ENCODE data around the gene FGF14.

GRCh38 chr13:102374726-102375125 lies 27.1 kb downstream of the FGF14 start:
- TF ChIP-seq CTCF (conservative IDR thresholded peaks at IDR 0.05; ENCODE audit: low read depth in 2 of 2) (no peak), EZH2 (IDR thresholded peaks at IDR 0.05; ENCODE audit: low read depth, unreplicated experiment) (no peak), REST (IDR thresholded peaks at IDR 0.05; ENCODE audit: unreplicated experiment) (no peak)

Measured in GM23338 (cell line).